SK-N-SH treated with all-trans-retinoic acid at 6 μM for 48 hours (cell line): ENCODE data around the gene KCNJ12.
"Not testable (repeated sequence)": the region's sequence is repeated elsewhere in the genome, so short reads cannot be mapped to it uniquely, and the experiment has no call there.

ENCODE experiments used
- ATAC-seq: fragments of 200-7000 bp; cut with Tn5 transposase; 3 replicates; pipeline ENCODE4 v1.9.1; 2020; ENCODE audit warnings: mild to moderate bottlenecking, moderate library complexity
- ARNTL ChIP-seq: fragments of 450-650 bp; formaldehyde crosslinking; IDR thresholded peaks from 2 replicates; pipeline ENCODE4 v1.5.0; 2020; ENCODE audit warnings: low read depth, mild to moderate bottlenecking, moderate library complexity, borderline replicate concordance
- BACH2 ChIP-seq: fragments of 250-450 bp; sonication (Bioruptor Pico); IDR thresholded peaks from 2 replicates; pipeline ENCODE4 v1.9.0; 2021; ENCODE audit warnings: mild to moderate bottlenecking, borderline replicate concordance
- CSDC2 ChIP-seq: fragments of 250-450 bp; sonication (Bioruptor Pico); IDR thresholded peaks from 2 replicates; pipeline ENCODE4 v1.5.0; 2020; ENCODE audit warnings: mild to moderate bottlenecking, moderate library complexity
- ESRRG ChIP-seq: fragments of 250-450 bp; sonication (Bioruptor Pico); IDR thresholded peaks from 2 replicates; pipeline ENCODE4 v1.6.1; 2021; ENCODE audit warnings: mild to moderate bottlenecking
- GLIS3 ChIP-seq: fragments of 250-450 bp; sonication (Bioruptor Pico); IDR thresholded peaks from 2 replicates; pipeline ENCODE4 v1.5.0; 2020; ENCODE audit warnings: mild to moderate bottlenecking, moderate library complexity
- PPARA ChIP-seq: fragments of 250-450 bp; sonication (Bioruptor Pico); IDR thresholded peaks from 2 replicates; pipeline ENCODE4 v1.5.0; 2020; ENCODE audit warnings: mild to moderate bottlenecking, borderline replicate concordance
- RARB ChIP-seq: fragments of 250-450 bp; sonication (Bioruptor Pico); IDR thresholded peaks from 2 replicates; pipeline ENCODE4 v1.8.0; 2021; ENCODE audit warnings: mild to moderate bottlenecking, moderate library complexity
- SNAI2 ChIP-seq: fragments of 250-450 bp; sonication (Bioruptor Pico); IDR thresholded peaks from 2 replicates; pipeline ENCODE4 v1.5.0; 2020; ENCODE audit warnings: mild to moderate bottlenecking, moderate library complexity
- TCF4 ChIP-seq: fragments of 250-450 bp; sonication (Bioruptor Pico); IDR thresholded peaks from 2 replicates; pipeline ENCODE4 v1.8.0; 2021; ENCODE audit warnings: mild to moderate bottlenecking, moderate library complexity, borderline replicate concordance
- ZFP3 ChIP-seq: fragments of 250-450 bp; sonication (Bioruptor Pico); IDR thresholded peaks from 2 replicates; pipeline ENCODE4 v1.5.0; 2020; ENCODE audit warnings: mild to moderate bottlenecking, moderate library complexity
- ZFP30 ChIP-seq: fragments of 450-650 bp; formaldehyde crosslinking; IDR thresholded peaks from 2 replicates; pipeline ENCODE4 v1.5.0; 2022; ENCODE audit warnings: mild to moderate bottlenecking, moderate library complexity
- ZNF565 ChIP-seq: fragments of 450-650 bp; formaldehyde crosslinking; conservative IDR thresholded peaks from 2 replicates; pipeline ENCODE4 v1.5.0; 2020; ENCODE audit warnings: low read depth, mild to moderate bottlenecking, moderate library complexity
- ZNF8 ChIP-seq: fragments of 450-650 bp; formaldehyde crosslinking; IDR thresholded peaks from 2 replicates; pipeline ENCODE4 v1.5.0; 2020; ENCODE audit warnings: mild to moderate bottlenecking, moderate library complexity
- TF ChIP-seq, protein P1 (sequence below): fragments of 250-450 bp; sonication (Bioruptor Pico); IDR thresholded peaks from 2 replicates; pipeline ENCODE4 v1.8.0; 2020; ENCODE audit warnings: mild to moderate bottlenecking, moderate library complexity, borderline replicate concordance
- TF ChIP-seq, protein P2 (sequence below): fragments of 250-450 bp; sonication (Bioruptor Pico); IDR thresholded peaks from 2 replicates; pipeline ENCODE4 v1.5.1; 2021; ENCODE audit warnings: mild to moderate bottlenecking, moderate library complexity
- TF ChIP-seq, protein P3 (sequence below): fragments of 250-450 bp; sonication (Bioruptor Pico); IDR thresholded peaks from 2 replicates; pipeline ENCODE4 v1.8.0; 2021; ENCODE audit warnings: low read depth, mild to moderate bottlenecking, moderate library complexity, borderline replicate concordance
- TF ChIP-seq, protein P4 (sequence below): fragments of 250-450 bp; sonication (Bioruptor Pico); IDR thresholded peaks from 2 replicates; pipeline ENCODE4 v1.5.1; 2020; ENCODE audit warnings: low read depth, mild to moderate bottlenecking, moderate library complexity

KCNJ12 gene

DNA sequence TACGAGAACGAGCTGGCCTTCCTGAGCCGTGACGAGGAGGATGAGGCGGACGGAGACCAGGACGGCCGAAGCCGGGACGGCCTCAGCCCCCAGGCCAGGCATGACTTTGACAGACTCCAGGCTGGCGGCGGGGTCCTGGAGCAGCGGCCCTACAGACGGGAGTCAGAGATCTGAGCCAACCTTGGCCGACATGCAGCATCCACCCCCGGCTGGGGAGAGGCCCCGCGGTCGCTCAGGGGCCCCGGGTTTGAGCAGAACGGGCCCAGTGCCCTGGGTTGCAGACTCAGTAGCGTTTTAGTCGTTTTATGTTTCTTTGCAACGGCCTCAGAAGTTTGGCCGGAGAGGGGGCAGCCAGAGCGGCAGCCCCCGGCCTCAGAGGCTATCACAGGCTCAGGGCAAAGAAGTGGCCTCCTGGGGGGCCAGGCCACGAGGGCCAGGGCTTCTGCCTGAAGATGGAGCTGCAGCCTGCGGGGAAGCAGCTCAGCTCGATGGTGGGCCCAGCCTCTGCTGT lies 40.4 kb downstream of the KCNJ12 start:
- not testable (repeated sequence) for ATAC-seq

DNA sequence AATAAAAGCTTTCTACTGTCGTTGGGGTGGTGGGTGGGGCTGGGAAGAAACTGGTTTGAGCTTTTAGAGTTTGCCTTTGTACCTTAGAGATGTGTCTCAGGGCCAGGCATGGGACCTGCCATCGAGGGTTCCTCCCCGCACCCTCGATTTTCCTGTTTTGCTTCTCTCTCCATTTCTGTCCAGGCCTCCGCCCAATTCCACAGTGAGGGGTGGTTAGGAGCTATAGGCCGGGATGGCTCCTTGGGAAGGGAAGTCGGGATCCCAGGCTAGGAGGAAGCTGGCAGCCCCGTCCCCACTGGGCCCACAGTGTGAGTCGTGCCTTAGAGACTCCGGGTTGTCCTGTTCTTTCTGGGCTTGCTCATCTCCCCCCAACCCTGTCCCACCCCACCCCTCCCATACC lies 41.2 kb downstream of the KCNJ12 start:
- ATAC-seq, result not testable (repeated sequence)

DNA sequence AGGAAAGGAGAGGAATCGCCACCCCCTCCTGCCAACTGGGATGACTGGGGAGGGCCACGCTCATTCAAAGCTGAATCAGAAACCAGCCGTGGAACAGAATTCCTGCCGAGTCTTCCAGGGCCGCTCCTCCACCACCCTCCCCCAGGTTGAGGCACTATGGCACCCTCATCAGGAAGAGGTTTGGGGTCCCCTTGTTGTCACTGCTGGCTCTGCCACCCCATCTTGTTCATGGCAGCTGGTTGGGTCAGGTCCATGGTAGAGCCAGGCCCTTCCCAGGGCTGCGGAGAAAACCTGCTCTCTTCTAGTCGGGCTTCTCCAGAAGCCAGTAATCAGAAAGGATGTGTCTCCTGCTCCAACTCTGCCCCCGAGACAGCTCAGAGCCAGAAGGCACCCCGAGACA lies 41.8 kb downstream of the KCNJ12 start:
- no peak for TF ChIP-seq ESRRG (CRISPR knock-in tag)
- TF ChIP-seq, protein P1, sequence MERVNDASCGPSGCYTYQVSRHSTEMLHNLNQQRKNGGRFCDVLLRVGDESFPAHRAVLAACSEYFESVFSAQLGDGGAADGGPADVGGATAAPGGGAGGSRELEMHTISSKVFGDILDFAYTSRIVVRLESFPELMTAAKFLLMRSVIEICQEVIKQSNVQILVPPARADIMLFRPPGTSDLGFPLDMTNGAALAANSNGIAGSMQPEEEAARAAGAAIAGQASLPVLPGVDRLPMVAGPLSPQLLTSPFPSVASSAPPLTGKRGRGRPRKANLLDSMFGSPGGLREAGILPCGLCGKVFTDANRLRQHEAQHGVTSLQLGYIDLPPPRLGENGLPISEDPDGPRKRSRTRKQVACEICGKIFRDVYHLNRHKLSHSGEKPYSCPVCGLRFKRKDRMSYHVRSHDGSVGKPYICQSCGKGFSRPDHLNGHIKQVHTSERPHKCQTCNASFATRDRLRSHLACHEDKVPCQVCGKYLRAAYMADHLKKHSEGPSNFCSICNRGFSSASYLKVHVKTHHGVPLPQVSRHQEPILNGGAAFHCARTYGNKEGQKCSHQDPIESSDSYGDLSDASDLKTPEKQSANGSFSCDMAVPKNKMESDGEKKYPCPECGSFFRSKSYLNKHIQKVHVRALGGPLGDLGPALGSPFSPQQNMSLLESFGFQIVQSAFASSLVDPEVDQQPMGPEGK (CRISPR knock-in tag), result no peak
- ATAC-seq, result no peak

DNA sequence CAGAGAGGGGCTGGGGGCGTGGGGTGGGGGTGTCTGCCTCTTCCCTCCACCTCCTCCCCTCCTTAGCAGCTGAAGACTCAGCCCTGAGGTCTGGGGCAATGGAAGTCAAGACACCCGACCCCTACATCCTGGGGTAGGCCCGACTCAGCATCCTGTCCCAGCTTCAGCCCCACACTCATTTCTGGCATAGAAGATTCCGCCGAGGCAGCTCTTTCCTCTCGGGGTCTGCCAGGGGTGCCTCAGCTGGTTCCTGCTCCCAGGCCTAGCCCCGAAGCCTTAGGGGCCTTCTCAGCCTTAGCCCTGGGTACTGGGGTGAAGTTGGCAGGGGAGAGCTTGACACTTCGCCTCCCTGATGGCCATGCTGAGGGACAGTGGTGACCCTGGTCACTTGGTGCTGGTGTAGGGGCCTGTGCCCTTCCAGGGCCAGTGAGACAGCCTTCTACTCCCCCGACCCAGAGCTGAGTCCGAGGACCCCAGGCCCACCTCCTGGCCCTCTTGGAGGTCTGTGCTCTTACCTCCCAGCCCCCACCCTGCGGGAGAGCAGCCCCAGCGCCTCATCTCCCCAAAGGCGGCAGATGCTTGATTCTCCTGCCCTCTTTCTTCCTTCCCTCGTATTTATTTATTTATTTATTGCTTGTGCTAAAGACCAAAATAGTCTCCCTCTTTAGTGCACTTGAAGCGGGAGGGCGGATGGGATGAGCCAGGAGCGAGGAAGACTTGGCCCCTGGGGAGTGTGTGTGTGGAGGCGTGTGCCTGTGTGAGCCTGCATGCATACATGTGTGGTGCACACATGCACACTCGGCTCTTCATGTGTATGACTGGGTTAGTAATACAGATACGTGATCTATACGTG lies 42.5 kb downstream of the KCNJ12 start:
- no peak for ATAC-seq

DNA sequence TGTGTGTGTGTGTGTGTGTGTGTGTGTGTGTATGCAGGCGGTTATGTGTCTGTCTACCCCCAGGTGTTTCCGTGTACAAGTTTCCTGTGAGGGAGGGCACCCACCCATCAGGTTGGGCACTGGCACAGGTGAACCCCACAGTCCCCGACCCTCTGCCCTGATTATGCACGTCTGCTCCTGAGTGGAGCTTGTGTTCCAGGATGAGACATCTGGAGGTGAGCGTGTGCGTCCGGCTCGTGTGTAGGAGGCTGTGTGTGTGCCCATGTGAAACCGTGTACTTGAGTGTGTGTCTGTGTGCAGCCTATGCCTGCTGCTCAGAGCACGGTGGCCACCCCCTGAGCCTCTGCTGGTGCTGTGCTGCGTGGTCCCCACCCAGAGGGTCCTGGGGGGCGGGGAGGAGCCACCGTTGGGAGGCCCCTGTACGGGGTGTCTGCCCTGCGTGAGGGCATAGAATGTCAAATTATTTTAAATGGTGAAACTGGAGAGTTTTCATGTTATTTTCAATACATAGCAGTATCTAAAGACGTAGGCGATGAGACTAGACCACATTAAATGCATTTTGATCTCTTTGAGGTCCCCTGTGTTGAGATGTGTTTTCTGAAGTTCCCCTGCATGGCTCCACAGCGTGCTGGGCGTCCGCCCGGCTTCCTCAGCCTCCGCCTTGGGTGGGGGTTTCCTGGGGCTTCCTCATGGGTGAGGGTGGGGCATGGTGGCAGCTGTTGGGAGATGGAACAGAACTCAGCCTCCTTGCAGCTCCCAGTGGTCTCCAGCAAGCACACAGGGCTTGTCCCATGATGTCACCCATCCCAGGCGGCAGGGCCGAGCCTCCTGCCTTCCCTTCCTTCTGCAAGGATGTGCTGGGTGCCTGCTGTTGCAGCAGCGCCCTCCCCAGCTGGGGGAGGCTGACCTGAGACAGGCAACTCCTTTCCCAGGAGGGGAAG lies 43.4 kb downstream of the KCNJ12 start:
- TF ChIP-seq, protein P1 (CRISPR knock-in tag), result no peak
- TF ChIP-seq, protein P2, sequence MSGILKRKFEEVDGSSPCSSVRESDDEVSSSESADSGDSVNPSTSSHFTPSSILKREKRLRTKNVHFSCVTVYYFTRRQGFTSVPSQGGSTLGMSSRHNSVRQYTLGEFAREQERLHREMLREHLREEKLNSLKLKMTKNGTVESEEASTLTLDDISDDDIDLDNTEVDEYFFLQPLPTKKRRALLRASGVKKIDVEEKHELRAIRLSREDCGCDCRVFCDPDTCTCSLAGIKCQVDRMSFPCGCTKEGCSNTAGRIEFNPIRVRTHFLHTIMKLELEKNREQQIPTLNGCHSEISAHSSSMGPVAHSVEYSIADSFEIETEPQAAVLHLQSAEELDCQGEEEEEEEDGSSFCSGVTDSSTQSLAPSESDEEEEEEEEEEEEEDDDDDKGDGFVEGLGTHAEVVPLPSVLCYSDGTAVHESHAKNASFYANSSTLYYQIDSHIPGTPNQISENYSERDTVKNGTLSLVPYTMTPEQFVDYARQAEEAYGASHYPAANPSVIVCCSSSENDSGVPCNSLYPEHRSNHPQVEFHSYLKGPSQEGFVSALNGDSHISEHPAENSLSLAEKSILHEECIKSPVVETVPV (CRISPR knock-in tag), result no peak
- TF ChIP-seq GLIS3 (CRISPR knock-in tag) (no peak), ZNF8 (CRISPR knock-in tag) (no peak)
- no peak for ATAC-seq

More for the DNA sequence above, 42.5 kb downstream of the KCNJ12 start:
- TF ChIP-seq BACH2 (no peak), SNAI2 (no peak), CSDC2 (no peak), ZFP30 (no peak), RARB (CRISPR knock-in tag) (no peak), PPARA (CRISPR knock-in tag) (no peak), ZNF565 (CRISPR knock-in tag) (no peak), TCF4 (CRISPR knock-in tag) (no peak), ARNTL (CRISPR knock-in tag) (no peak), ZFP3 (CRISPR knock-in tag) (no peak)
- TF ChIP-seq, protein P1 (CRISPR knock-in tag), result no peak
- TF ChIP-seq, protein P3, sequence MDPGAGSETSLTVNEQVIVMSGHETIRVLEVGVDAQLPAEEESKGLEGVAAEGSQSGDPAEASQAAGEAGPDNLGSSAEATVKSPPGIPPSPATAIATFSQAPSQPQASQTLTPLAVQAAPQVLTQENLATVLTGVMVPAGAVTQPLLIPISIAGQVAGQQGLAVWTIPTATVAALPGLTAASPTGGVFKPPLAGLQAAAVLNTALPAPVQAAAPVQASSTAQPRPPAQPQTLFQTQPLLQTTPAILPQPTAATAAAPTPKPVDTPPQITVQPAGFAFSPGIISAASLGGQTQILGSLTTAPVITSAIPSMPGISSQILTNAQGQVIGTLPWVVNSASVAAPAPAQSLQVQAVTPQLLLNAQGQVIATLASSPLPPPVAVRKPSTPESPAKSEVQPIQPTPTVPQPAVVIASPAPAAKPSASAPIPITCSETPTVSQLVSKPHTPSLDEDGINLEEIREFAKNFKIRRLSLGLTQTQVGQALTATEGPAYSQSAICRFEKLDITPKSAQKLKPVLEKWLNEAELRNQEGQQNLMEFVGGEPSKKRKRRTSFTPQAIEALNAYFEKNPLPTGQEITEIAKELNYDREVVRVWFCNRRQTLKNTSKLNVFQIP (CRISPR knock-in tag), result no peak
- TF ChIP-seq, protein P4, sequence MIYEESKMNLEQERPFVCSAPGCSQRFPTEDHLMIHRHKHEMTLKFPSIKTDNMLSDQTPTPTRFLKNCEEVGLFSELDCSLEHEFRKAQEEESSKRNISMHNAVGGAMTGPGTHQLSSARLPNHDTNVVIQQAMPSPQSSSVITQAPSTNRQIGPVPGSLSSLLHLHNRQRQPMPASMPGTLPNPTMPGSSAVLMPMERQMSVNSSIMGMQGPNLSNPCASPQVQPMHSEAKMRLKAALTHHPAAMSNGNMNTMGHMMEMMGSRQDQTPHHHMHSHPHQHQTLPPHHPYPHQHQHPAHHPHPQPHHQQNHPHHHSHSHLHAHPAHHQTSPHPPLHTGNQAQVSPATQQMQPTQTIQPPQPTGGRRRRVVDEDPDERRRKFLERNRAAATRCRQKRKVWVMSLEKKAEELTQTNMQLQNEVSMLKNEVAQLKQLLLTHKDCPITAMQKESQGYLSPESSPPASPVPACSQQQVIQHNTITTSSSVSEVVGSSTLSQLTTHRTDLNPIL (CRISPR knock-in tag), result no peak

DNA sequence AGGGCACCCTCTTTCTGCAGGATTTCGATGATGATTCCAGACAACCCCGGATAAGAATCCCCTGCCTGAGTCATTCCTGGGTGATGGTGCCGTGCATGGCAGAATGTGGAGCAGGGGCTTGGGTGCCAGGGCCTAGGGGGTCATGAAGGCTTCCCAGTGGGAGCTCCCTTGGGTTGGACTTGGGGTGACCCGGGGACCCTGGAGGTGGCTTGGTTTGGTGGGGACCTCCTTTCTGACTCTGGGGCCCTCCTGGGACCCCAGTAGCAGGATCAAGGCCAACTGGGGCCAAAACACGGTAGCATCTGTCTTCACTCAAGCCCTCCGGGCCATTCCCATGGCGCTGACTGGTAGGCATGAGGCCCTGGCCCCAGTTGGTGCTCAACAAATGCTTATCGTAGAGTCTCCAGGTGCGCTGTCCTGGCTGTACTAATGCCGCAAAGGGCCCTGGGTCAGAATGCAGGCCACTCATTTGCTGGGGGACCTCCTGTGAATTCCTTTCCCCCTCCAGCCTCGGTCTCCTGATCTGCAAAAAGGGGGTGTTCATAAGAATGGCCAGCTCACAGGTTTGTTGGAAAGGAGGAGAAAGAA lies 44.4 kb downstream of the KCNJ12 start:
- ATAC-seq, result not testable (repeated sequence)

DNA sequence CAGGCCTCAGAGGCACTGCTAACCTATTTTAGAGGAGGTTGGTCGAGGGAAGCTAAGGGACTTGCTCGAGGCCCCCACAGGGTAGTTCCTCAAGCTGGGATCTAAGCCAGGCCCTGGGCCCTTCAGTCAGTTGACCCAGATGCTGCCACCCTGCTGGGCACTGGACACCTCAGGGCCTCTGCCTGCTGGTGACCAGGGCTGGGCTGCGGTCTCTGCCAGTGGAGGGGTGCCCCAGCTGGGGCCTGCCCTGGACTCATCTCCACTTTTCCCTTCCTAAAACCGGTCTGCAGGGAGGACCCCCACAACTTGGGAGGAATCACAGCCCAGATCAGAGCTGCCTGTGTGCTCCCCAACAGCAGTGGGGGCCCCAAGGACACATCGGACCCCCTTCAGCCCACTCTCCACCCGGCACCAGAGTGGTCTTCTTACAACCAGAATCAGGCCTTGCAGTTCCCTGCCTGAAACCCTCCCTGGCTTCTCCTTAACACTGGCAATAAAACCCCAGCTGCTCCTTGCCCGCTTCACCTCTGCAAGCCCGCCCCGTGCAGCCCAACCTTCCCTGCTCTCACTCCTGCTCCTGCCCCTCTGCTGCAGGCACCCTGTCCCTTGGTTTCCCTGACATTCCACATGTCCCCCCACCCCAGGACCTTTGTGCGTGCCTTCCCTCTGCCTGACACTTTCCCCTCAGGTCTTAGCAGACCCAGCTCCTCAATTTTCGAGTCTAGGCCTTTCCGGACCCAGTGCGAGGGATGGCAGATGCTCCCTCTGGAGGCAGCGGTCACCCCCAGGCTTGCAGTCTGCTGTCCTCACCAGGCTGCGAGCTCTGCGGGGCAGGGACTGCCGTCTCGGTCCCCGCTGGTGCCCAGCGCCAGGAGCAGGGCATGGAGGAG lies 45.5 kb downstream of the KCNJ12 start:
- ATAC-seq, result not testable (repeated sequence)
